Pulmonary artery endothelial cell (primary cell): Measurements from ENCODE around the gene EHF. TPM values are rescaled to one million over a fixed set of nuclear protein-coding genes. Genes with fewer than 3 reads are reported as not detected.

Experiments
- total RNA-seq: library from RNA; depleted of rRNA; stranded (reverse); fragments of >200 nt; gene quantifications from 2 replicates; pipeline ENCODE4 v1.2.3, GENCODE V29; 2014

The EHF gene
- total RNA-seq, 1 donor from 2014 or later = not detected

Other genes starting within 250 kb of the EHF start
- gene CAT, start 182.2 kb upstream of the EHF start, total RNA-seq = 45.9 and 58.4 TPM in 2 replicates
- gene ELF5, start 107.3 kb upstream of the EHF start, total RNA-seq = not detected in 2 replicates